GM18520 (cell line): ENCODE data around the gene SERPINA6.
"Not testable (repeated sequence)": the region's sequence is repeated elsewhere in the genome, so short reads cannot be mapped to it uniquely, and the experiment has no call there.

Experiments
- ATAC-seq: cut with Tn5 transposase; IDR thresholded peaks from one replicate; pipeline ENCODE4 v1.9.1; 2021; ENCODE audit not compliant: unreplicated experiment

SERPINA6 gene

DNA sequence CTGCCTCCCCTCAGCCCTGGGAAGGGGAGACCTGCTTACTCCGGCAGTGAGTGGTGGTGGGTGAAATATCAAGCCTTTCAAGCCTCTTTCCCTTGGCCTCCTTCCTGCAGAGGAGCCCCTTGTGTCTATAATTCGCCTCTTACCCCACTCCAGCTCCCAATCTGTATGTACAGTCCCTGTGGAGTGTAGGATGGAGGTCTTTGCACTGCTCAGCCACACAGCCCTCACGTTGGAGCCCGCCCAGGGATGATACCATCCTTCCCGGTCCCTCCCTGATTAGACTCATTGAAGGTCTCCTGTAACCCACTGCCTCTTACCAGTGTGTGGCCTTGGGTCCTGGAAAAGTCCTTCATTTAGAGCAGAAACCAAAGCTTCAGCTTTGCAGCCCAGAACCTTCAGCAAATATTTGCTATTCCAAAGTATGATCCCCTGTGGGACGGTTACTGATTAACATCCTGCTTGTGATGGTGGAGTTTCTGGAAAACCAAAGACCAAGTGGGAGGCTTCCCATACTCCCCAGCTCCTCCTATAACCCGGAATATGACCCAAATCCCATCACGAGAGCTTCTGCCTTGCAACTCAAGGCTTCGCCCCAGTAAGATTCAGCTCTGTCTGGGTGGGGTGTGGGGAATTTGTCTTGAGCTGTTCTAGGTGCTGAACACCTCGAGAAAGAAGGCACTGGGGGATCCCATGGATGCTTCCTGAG is 30.1 kb downstream of the SERPINA6 start, which contains the start of gene SERPINA10:
Gene SERPINA10 (minus strand): TSS at position 397 of the 706 bp plus-strand sequence. CDS start 2,675 bp downstream, outside the sequence.
- ATAC-seq, result no peak

GRCh38 chr14:94292526-94292871 is 30.6 kb downstream of the SERPINA6 start:
- ATAC-seq, result no peak

GRCh38 chr14:94291906-94292525 is 31.1 kb downstream of the SERPINA6 start:
- no peak for ATAC-seq

GRCh38 chr14:94291159-94291905 is 31.8 kb downstream of the SERPINA6 start:
- no peak for ATAC-seq

GRCh38 chr14:94290197-94290596 is 32.9 kb downstream of the SERPINA6 start:
- ATAC-seq, result no peak

DNA sequence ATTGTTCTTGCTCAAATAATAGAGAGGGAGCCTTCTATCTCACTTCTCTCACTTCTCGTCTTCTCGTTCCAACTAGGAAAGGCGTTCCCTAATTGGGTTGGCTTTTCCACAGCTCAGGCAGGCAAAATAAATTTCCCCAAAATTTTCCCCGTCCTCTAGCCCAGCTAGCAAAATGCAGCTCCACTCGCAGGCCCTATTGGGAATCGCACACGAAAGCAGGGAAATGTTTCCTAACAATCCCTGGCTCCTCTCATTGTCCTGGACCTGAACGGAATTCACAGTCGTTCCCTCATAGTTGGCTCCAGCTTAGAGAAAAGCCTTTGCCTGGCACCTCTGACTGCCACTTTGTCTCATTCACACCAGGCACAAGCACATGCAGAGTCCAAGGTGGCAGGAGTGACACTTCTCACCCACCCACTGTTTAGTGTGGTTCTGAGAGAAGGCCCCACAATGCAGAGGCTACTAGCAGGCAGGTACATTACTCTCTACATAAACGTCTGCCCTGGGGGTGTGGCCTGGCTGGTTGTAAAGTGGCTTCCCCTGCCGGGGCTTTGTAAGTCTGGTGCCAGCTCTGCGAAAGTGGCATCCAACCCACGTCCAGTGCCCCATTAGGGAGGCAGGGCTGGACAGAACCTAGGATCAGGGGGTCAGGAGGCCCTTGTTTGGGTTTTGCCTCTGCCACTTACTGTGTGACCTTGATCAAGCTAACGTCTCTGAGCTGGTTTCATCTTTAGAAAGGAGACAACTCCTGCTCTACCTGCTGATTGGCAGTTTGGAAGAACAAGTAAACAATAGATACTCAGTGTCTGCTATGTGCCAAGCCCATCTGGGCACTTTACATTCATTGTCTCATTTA is 34.3 kb downstream of the SERPINA6 start:
- no peak for ATAC-seq

DNA sequence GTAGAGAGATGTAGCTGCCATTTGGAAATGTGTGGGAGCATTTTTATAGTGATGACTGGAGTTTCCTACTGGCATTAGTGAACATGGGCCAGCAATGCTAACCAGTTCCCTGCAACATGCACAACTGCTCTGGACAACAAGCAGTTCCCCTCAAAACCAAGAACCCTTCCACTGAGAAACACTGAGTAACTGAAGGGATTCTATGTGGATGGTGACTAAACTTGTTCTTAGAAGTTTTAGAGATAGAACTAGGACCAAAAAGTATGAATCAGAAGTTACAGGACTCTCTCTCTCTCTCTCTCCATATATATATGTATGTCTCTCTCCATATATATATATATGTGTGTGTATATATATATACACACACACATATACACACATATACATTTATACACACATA is 38.0 kb downstream of the SERPINA6 start:
- no peak for ATAC-seq

DNA sequence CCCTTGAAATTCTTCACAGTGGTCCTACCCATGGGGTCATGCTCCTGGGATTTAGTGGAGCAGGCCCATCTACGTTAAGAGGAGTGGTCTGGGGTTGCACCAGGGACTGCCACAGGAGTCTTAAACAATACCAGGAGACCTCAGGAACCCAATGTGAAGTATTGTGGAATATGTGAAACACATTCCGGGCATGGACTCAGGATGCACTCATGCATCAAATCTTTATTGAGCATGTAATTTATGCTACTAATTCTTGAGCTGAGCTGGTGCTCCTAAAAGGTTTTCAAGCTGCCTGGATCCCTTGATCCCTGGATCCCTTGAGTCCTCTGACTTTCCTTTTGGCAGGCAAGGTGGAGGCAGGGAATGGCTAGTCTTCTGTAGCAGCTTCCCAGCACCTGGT is 38.9 kb downstream of the SERPINA6 start:
- no peak for ATAC-seq

DNA sequence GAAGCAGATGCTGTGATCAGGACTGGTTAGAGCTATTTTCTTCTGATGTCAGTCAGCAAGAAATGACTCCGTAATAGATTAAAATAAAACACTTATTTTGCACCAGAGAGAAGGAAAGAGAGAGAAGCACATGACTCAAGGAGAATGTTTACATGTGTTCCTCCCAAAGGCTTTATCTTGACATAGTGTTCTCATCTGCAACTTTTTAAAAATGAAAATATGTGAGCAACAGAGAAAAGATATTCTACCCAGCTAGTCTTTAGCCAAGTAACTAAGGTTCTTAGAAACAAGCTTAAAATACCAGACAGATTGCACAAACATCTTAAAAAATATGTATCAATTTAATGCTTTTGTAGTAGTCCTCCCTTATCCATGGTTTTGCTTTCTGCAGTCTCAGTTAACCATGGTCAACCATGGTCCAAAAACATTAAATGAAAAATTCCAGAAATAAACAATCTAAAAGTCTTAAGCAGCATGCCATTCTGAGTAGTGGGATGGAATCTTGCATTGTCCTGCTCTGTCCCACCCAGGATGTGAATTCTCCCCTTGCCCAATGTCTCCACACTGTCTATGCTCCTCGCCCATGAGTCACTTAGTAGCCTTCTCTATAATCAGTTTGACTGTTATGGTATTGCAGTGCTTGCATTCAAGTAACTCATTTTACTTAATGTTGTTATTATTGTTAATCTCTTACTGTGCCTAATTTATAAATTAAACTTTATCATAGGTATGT is 40.0 kb downstream of the SERPINA6 start:
- no peak for ATAC-seq

DNA sequence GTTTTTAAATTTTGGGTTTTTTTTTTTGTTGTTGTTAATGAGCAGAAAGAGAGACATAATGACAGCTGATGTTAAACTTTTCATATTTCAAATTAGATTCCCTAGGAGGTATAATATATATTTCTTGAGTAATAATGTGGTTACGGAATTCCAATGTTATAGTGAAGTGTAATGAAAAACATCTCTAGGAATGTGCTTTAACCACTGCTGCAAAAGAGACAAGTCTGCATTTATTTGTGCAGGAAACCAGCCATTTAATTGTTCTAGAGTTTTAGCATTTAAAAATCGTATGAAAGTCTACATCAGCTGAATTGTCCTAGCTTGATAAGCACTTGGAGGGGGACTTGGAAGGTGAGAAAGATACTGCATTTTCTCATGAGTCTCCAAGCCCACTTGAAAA is 44.4 kb downstream of the SERPINA6 start:
- no peak for ATAC-seq

DNA sequence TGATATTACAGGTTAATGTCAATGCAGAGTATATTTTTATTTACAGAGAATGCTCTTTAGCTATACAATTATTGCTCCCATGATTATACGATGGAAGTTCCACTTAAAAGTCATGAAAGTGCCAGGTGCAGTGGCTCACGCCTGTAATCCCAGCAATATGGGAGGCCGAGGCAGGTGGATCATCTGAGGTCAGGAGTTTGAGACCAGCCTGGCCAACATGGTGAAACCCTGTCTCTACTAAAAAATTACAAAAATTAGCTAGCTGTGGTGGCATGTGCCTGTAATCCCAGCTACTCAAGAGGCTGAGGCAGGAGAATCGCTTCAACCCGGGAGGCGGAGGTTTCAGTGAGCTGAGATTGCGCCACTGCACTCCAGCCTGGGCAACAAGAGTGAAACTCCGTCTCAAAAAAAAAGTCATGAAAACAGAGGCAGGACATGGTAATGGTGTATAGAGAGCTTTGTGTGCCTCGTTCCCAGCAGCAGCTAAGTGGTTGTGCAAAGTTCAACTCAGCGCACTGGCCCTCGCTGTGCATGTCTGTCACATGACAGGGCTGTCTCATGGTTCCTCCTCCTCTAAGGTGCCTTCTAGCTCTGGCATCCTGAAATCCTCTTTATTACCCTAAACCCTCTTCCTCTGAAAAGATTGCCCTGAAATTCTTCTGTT is 46.1 kb downstream of the SERPINA6 start:
- ATAC-seq, result not testable (repeated sequence)

DNA sequence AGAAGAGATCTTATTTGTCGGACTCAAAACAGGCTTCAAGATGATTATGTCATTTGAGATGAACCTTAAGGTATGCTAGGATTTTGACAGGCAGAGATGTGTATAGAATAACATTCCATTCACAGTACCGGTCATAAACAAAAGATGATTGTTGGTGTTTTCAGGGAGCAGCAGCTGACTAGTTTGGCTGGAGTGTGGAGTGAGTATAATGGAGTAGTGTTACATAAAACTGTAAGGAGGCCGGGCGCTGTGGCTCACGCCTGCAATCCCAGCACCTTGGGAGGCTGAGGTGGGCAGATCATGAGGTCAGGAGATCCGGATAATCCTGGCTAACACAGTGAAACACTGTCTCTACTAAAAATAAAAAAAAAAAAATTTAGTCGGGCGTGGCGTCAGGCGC is 54.0 kb downstream of the SERPINA6 start:
- no peak for ATAC-seq

- ATAC-seq, result not testable (repeated sequence)
These were observed 54.6 kb downstream of the SERPINA6 start for GRCh38 chr14:94268582-94268981.

GRCh38 chr14:94267352-94267751 is 55.8 kb downstream of the SERPINA6 start:
- ATAC-seq, result no peak

DNA sequence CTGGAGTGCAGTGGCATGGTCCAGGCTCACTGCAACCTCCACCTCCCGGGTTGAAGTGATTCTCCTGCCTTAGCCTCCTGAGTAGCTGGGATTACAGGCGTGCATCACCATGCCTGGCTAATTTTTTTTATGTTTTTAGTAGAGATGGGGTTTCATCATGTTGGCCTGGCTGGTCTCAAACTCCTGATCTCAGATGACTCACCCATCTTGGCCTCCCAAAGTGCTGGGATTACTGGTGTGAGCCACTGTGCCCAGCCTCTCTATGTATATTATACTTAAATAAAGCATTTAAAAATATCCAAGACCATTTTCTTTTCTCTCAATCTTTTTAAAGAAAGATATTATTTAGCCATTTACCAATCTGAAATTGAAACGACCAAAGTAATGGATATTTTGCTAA is 58.9 kb downstream of the SERPINA6 start:
- ATAC-seq, result not testable (repeated sequence)
